ENCODE results near the gene DIPK1A.
A peak's percentile ranks its signal among the peaks of the same experiment; 100 is the strongest.

The DIPK1A gene

DNA sequence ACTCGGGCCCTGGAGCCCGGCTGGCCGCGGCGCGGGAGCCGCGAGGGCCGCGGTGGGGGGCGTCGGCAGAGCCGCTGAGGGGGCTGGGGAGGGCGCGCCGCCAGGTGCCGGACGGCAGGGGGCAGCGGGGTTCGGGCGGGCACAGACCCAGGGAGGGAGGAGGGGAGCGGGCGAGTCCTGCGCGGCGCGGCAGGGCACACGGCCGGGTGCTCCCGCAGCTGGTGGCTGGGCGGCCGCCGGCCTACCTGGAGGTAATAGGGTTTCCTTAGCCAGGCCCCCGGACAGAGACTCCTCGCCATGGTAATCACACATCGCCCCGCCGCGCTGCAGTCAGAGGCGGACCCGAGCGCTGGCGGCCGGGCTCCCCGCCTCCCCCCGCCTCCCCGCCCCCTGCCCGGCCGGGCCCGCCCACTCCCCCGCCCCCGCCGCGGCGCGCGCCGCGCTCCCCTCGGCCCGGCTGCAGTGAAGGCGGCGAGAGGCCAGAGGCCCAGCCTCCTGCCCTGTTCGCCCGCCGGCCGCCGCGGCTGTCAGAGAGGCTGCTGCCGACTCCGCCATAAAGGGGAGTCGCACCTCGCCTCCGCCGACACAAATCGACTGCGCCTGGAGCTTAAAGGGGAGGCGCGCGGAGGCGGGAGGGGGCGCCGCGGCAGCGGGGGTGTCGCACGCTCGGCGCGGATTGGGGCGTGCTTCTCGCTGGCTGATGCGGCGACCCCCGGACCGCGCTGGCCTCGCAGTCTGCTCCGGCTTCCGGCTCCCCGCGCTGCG, at the start of gene DIPK1A:
Gene DIPK1A, minus strand, starts transcription at position 332 of the 765 bp plus-strand sequence. Its CDS starts 33 bp downstream, at position 299.
- peak; percentile 71 for DNase-seq

DNA sequence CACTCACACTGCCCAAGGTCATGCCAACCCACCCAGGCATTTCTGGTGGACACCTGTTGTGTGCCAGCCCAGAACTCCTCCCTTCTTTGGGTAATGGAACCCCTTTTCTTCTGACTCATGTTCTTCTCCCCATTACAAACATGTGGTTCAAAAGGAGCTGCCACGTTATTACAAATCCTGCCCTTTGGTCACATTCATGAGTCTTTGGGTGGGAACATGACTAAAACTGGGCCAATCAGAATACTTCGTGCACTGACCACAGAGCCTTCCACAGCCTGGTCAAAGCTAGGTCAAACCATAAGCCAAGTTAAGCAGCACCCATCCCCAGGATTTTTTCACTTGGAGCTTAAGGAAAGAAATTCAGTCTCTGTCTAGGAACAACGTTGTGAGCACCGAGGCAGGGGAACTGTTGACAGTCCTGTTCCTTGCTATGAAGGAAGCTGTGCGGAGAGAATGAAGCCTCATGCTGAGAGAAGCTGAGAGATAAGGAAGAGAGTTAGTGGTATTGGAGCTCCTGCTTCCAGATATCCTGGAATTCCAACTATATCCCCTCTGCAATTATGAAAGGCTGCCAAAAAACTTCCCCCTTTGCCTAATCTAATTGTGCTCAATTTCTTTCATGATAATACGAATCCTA, 46.8 kb upstream of the DIPK1A start:
- DNase-seq: no peak

DNA sequence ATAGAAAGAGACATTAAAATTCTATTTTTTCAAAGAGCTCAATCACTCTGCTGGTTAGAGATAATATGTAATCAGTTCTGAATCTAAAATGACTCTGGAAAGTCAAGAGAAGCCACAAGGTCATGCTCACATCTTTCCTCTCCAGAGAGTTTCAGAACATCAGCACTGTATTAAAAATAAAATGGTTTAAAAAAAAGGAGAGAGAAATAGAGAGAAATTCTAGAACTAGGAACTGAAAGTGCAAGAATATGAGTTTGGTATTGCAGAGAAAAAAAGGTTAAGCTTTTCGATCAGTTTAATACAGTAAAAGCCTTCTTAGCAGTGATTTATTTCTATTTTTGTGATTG, 44.0 kb upstream of the DIPK1A start:
- no peak for DNase-seq

DNA sequence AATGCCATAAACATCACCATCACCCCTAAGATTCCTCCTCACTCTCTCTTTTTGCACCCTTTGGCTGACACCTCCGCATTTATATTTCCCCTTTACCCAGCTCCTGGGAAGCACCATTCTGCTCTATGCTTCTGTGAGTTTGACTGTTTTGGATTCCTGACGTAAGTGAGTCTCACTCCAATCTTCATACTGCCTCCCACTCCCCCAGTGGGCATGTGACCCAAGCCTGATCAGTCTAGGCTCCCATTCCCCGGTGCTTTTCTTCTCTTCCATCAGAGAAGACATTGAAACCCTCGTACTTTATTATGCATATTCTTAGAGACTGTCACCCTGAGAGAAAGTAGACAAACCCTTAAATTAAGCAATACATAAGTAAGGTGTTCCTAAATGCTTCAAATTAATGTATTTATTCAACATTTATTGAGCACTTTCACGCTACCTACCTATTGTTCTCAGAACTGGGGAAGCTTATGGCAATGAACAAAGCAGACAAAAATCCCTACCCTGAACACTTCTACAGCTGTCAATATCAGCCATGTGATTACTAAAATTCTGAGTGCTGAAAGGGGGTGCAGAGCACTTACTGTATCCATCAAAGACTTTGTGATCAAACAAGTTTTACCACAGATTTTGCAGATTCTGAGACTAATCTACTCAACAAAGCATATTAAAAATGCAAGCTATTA, 43.4 kb upstream of the DIPK1A start:
- DNase-seq: no peak

DNA sequence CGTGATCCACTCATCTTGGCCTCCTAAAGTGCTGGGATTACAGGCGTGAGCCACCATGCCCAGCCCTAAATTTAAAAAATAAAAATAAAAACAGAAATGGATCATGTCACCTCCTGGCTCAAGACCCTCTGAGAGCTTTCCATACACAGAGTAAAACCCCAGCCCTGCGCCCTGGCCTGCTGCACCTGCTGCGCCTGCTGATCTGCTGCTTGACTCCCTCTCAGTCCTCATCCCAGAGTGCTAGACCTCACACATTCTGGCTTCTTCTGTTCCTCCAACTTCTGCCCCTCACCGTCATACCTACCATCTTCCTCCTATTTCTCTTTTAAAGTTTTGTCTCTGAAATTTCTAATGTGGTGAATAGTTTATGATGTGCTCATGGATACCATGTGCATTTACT, 42.7 kb upstream of the DIPK1A start:
- DNase-seq: no peak

DNA sequence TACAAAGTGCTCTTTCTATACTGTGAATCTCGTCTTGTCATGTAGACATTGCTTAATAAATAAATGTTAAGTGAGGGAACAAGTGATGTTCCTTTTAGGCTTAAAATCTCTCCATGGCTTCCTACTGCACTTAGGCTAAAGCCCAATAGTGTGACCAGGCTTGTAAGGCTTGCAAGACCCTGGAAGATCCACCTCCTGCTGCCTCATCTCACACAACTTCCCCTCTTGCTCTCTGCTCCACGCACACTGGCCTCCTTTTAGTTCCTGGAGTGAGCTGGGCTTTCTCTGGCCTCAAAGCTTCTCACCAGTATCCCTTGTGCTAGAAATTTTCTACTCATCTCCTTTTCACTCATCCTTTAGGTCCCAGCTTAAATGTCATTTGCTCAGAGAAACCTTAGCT, 41.5 kb upstream of the DIPK1A start:
- no peak for DNase-seq

DNA sequence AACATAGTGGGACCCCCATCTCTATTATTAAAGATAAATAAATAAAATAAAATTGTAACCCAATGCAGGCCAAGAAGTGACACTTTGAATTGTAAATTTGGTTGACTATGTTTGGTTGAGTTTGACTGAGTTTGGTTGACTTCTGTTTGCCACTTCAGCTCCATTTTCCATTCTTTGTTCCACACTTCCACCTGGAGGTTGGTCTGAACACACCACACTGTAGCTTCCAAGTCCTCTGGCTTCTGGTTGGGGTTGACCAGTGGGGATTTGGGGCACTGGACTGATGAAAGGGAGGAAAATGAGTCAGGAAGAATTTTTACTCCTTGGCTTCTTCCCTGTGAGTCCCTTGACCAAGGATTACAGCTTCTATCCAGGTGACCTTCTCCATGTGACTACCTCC, 40.6 kb upstream of the DIPK1A start:
- no peak for DNase-seq

DNA sequence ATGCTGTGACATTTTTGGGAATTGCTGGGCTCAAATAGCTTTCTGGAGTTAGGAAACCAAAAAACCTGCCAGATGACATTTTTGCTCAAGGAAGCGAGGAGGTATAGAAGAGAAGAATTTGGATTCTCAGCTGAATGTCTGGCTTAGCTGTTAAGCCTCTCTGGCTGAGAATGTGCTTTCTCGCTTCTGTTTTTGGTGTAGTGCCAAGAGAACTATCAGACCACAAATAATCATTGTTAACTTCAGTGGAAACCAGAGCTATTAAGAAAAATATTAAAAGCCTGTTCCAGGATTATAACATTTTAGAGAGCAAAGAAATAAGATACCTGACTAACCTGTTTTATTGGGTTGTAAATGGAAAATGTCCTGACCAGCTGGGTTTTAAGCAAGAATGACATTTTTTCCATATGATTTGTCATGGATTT, 39.5 kb upstream of the DIPK1A start:
- DNase-seq: no peak

DNA sequence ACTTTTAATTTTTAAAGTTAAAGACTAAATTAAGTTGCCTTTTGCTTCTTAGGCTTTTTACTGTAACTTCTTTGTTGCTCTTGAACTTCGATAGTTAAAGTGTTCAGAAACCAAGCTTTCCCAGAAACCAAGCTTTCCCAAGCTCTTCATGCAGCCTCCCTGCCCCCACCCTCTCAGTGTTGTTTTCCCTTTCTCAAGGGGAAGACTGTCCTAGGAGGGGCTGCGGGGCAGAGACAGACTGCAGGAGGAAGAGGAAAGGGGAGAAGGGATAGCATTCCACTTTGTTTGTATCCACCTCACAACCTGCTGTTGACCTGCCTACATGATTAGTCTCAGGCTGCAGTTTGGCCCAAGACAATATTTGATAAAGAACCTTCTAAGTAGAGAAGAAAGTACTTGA, 39.0 kb upstream of the DIPK1A start:
- no peak for DNase-seq

DNA sequence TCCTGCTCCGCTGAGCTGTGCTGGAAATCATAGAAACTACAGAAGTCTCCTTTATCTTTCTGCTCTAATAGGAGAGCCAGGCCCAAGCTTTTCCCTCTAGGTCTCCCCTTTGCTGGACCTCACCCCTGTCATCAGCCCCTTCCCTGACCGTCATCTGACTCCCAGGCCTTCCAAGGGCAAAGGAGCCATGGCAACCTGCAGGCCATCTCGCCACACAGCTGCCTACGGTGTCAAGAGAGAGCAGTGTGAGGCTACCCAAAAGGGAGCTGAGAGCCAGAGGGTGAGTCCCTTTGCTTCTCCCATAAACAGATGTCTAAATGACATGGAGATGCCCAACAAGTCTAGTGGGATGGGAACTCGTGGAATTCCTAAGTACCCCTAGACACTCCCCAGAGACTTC, 37.6 kb upstream of the DIPK1A start:
- no peak for DNase-seq

DNA sequence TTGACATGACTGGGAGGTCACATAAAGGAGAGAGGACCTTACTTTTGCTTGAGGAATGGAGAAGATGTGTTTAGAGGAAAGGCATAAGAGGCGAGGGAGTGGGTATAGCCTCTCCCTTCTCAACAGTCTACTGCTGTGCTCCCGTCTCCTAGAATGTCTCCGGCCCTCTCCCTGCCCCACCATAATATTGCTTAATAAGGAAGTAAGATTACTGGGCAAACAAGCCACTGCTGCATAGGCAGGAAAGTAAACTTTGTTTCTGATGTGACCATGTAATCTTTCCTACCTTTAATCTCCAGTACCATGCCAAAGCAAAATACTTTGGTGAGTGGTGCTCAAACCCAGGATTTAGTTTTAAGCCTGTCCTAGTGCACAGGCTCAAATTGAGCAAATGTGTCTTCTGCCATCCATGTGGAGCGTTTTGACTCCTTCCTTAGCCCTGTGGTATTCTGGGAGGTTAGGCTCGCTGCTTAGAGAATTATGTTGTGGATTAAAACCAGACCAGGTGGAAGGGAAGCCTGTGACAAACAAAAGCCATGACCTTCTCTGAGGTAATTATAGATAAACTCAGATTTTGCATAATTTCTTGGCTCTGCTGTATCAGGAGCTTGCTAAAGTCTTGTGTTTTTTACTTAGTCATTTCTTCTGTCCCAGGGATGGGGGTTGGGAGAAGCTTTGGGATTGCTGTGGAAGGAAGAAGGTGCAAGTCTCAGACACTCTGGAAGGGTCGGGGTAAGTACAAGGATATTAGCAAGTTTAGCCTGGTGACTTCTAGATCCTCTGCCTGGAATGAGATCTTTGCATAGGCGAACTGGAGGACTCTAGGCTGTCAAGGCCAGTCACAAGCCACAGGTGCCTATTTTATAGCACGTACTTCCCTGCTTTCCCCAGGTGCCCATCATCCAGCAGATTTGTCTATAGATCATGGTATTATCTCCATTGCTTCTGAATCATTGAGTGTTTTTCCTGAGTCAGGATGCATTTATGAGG, 34.5 kb upstream of the DIPK1A start:
- no peak for DNase-seq

DNA sequence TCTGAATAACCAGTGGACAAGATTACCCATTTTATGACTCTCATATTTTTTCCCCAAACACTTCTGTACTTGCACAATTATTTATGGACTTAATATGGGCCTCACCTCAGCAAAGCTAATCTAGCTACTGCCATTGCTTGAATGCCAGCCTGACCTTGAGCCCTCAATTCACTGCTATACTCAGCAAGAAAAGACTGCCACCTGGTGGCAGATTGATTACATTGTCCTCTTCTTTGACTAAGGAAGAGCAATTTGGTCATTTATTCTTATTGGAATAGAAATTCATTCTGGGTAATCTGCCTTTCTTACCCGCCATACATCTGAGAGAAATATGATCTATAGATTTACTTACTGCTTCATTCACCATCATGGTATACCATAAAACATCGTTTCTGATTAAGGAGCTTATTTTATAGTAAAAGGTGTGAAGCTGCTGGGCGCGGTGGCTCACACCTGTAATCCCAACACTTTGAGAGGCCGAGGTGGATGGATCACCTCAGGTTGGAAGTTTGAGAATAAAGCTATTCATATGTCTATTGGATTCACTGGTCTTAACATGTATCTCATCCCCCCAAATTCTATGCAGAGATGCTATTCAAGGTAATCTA, 32.9 kb upstream of the DIPK1A start:
- peak; percentile 41 for DNase-seq

DNA sequence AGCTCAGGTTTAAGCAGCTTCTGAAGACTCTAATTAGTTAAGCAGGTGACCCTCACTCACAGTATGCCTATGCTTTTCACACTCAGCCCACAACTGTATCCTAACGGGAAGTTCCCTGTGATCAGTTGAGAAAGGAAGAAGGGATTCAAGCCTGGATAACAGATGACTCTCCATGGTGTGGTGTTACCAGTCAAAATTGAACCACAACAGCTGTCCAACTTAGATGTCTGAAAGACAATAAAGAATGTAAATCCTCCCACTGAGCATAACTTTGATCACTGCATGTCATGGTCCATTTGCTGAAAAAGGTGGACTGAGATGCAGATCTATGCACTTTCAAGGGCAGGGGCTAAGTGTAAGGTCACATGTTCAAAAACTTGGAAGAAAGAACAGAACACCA, 32.3 kb upstream of the DIPK1A start:
- no peak for DNase-seq

DNA sequence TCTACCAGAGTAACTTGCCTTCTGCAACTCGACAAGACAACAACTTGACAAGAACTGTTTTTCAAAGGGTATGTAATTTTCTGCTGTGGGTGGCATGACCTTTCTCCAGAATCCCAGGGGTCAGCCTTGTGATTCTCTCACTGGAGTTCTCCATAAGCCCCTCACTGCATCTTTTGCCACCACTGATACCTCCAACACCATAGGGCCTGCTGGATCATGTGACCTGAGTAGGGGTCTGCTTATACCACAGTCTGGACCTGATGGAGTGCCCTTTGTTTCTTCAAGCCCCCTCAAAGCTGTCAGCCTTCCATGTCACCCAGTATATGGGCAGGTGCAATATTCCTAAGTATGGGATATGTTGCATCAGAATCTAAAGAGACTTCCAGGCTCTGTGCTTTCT, 31.6 kb upstream of the DIPK1A start:
- no peak for DNase-seq

DNA sequence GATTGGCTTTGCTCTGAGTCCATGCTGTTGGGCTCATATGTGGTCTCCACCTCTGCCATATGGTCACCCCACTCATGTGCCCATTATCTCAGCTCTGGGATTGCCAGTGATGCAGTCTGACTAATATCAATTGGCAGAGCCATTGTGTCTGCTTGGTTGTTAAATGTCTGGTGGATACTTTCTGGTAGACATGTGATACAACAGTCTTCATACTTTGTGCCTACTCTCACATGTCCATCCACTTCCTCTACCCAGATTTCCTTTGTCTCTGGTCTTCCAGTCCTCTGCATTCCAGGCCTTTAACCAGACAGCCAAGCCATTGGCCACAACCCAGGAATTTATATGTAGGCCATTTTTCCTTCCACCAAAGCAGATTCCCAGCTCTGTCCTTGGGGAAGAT, 30.8 kb upstream of the DIPK1A start:
- no peak for DNase-seq

DNA sequence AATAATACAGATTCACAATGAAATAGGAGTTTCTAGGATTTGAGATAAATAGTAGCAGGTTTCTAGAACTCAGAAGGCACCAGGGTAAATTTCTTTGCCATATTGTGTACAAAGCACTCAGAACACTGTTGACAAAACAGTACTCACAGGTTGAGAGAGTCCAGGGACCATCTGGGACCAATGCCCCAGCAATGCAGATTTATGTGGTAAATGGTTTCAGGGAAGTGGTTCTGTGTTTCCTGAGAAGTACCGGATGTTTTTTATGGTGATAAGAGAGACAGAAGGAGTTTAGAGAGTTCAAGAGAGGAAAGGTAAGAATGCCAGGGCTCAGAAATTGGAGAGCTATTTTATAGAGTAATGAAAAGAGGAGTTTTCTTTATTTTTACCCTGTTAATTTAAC, 29.6 kb upstream of the DIPK1A start:
- DNase-seq: no peak

DNA sequence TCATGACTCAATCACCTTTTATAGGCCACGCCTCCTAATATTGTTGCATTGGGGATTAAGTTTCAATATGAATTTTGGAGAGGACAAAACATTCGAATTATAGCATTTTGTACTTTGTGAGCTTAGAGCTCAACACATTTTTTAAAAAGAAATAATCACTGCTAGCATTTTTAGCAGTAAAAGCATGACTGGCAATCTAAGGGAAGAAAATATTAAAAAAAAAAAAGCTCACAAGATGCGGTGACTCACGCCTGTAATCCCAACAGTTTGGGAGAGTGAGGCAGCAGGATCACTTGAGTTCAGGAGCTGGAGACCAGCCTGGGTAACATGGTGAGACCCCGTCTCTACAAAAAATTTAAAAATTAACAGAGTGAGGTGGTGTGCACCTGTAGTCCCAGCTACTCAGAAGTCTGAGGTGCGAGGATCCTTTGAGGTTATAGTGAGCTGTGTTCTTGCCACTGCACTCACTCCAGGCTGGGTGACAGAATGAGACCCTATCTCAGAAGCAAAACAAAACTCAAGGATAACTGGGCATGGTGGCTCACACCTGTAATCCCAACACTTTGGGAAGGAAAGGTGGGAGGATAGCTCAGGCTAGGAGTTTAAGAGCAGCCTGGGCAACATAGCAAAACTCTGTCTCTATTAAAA, 28.8 kb upstream of the DIPK1A start:
- no peak for DNase-seq

DNA sequence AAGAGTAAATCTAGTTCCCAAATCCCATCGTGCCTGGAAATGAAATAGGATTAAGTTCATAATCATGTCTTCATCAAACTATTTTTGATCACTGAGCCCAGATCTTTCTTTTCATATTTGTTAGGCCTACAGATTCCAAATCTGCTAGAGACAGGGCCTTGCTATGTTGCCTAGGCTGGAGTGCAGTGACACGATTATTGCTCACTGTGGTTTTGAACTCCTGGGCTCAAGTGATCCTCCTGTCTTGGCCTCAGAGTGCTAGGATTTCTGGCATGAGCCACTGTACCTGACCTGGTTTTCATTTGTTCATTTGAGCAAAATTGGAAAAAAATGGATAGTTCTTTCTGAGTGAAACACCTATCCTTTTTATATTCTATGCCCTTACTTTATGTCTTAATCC, 28.0 kb upstream of the DIPK1A start:
- DNase-seq: no peak

DNA sequence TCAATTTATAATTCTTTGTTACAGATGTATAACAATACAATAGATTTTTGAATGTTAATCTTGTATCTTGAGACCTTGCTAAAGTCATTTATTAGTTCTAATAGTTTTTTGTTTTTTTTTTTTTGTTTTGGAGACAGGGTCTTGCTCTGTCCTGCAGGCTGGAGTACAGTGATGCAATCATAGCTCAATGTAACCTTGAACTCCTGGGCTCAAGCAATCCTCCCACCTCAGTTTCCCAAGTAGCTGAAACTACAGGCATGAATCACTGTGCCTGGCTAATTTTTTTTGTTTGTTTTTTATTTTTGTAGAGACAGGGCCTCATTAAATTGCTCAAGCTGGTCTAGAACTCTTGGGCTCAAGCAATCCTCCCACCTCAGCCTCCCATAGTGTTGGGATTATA, 26.2 kb upstream of the DIPK1A start:
- DNase-seq: no peak

DNA sequence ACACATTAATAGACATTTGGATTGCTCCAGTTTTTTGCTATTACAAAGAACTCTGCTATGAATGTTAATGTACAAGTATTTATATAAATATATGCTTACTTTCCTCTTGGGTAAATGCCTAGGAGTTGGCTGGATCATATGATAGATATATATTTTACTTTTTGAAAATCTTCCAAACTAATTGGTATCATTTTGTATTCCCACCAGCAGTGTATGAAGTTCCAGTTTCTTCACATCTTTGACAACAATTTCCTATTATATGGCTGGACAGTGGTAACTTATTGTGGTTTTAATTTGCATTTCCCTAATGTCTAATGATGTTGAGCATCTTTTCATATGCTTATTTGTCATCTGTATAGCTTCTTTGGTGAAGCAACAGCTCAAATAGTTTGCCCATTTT, 23.8 kb upstream of the DIPK1A start:
- DNase-seq: no peak

DNA sequence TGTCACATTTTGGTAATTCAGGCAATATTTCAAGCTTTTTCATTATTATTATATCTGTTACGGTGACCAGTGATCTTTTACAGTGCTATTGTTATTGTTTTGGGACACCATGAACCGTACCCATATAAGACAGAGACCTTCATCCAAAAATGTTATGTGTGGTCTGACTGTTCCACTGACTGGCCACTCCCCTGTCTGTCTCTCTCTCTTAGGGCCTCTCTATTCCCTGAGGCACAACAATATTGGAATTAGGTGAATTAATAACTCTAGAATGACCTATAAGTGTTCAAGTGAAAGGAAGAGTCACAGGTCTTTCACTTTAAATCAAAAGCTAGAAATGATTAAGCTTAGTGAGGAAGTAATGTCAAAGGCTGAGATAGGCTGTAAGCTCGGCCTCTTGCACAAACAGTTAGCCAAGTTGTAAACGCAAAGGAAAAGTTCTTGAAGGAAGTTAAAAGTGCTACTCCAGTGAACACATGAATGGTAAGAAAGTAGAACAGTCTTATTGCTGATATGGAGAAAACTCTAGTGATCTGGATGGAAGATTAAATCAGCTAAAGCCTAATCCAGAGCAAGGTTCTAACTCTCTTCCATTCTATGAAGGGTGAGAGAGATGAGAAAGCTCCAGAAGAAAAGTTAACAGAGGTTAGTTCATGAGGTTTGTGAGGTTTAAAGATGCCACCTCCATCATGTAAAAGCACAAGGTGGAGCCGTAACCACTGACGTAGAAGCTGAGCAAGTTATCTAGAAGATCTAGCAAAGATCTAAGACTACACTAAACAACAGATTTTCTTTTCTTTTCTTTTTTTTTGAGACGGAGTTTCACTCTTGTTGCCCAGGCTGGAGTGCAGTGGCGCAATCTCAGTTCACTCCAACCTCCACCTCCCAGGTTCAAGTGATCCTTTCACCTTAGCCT, 19.7 kb upstream of the DIPK1A start:
- no peak for DNase-seq
